Upper lobe of left lung (tissue), 4 donors: ENCODE data around the gene FCRLB.

Source experiments
- CTCF ChIP-seq, 6 experiments: fragments of 450-650 bp in 4 of 6; fragments of 200-600 bp in 2 of 6; sonication (generic) in 2 of 6; IDR thresholded peaks; one replicate each; pipeline ENCODE4 v1.5.1; 2016 to 2019; ENCODE audit warnings: antibody characterized with exemption in 6 of 6
- EP300 ChIP-seq, 4 donors: sonication (generic); formaldehyde crosslinking; IDR thresholded peaks; one replicate each; pipeline ENCODE4 v1.5.1; 2017; ENCODE audit warnings: antibody characterized with exemption in 4 of 4, control low read depth in 2 of 4
- POLR2A ChIP-seq, 4 donors: fragments of 450-650 bp; IDR thresholded peaks; one replicate each; pipeline ENCODE4 v1.5.1; 2016 to 2017; ENCODE audit warnings: antibody characterized with exemption in 4 of 4, mild to moderate bottlenecking in 2 of 4

- TF ChIP-seq EP300 (IDR thresholded peaks at IDR 0.05) (no peak), CTCF (IDR thresholded peaks at IDR 0.05) (no peak), POLR2A (IDR thresholded peaks at IDR 0.05) (no peak)
Observed at GRCh38 chr1:161707503-161707902, 13.8 kb upstream of the FCRLB start.
